ENCODE data around the gene HDAC4.

The HDAC4 gene

DNA sequence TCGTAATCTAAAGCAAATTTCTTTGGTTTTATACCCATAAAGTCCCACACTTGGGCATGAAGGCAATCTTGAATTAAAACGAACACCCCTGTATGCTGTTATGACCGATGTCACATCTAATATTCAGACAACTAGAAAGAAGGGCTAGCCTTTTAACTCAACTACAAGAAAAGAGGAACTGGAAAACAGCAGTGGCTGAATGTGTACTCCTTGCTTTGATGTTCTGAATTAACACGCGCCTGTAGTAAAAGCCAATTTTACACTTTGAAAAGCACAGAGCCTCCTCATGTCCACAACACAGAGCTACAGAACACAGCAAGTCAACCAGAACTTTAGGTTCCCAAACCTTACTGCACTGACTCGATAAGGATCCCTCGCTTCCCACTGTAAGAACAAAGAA is 147.6 kb downstream of the HDAC4 start:
- no peak overlapping the region for H3K4me3 ChIP-seq (ENCODE audit: control insufficient read depth, low read depth, low read length)
- no peak for DNase-seq (ENCODE audit: low read depth)
- TF ChIP-seq, protein P1, sequence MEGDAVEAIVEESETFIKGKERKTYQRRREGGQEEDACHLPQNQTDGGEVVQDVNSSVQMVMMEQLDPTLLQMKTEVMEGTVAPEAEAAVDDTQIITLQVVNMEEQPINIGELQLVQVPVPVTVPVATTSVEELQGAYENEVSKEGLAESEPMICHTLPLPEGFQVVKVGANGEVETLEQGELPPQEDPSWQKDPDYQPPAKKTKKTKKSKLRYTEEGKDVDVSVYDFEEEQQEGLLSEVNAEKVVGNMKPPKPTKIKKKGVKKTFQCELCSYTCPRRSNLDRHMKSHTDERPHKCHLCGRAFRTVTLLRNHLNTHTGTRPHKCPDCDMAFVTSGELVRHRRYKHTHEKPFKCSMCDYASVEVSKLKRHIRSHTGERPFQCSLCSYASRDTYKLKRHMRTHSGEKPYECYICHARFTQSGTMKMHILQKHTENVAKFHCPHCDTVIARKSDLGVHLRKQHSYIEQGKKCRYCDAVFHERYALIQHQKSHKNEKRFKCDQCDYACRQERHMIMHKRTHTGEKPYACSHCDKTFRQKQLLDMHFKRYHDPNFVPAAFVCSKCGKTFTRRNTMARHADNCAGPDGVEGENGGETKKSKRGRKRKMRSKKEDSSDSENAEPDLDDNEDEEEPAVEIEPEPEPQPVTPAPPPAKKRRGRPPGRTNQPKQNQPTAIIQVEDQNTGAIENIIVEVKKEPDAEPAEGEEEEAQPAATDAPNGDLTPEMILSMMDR (conservative IDR thresholded peaks at IDR 0.05; ENCODE audit: control insufficient read depth, insufficient read depth, low read depth, low read length) = no peak

GRCh38 chr2:239252801-239253200 is 148.0 kb downstream of the HDAC4 start:
- no peak overlapping the region for H3K4me3 ChIP-seq (ENCODE audit: control insufficient read depth, low read depth, low read length)
- DNase-seq (ENCODE audit: low read depth) = no peak
- TF ChIP-seq, protein P1 (conservative IDR thresholded peaks at IDR 0.05; ENCODE audit: control insufficient read depth, insufficient read depth, low read depth, low read length) = no peak

- H3K4me3 ChIP-seq (ENCODE audit: control insufficient read depth, low read depth, low read length) = no peak overlapping the region
- TF ChIP-seq, protein P1 (conservative IDR thresholded peaks at IDR 0.05; ENCODE audit: control insufficient read depth, insufficient read depth, low read depth, low read length) = no peak
- DNase-seq (ENCODE audit: low read depth) = no peak
Measured at GRCh38 chr2:239252393-239252792, 148.4 kb downstream of the HDAC4 start.

- no peak for DNase-seq (ENCODE audit: low read depth)
Measured at GRCh38 chr2:239251971-239252370, 148.8 kb downstream of the HDAC4 start.

DNA sequence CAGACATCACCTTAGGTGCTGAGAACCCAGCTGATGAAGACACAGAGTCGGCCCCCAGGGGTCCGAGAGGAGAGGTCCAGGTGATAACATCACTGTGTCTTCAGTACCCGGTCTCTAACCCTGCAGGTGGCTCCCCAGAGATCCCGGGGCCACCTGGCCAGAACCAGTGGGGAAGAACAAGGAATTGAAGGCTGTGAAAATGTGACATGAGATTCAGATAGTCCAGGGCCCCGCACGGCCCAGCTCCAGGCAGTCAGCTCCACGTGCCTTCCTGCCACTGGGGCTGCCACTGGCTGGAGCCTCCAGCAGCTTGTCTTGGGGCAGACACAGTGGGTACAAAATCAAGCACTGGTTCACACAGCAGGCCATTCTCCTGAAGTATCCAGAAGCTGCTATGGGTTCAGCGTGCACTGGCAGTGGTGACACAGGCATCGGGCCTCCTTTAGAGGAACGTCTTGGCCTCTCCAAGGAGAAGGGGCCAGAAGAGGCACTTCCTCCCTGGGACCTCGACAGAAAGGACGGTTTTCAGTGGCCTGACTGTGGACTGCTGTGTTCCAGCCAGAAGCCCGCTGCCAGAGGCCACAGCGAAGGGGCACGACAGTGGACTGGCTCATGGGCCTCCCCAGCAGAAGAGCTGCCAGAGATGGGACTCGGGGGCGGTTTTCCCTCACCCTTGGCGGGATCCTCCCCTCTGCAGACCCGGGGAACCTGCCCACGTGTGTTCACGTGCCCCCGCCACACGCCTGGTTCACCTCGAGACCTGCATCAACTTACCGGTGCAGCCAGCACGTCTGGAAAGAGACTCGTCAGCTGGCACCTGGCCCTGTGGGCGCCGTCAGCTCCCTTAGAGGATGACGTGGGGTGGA is 150.4 kb downstream of the HDAC4 start:
- no peak overlapping the region for H3K4me3 ChIP-seq (ENCODE audit: control insufficient read depth, low read depth, low read length)
- TF ChIP-seq, protein P1 (conservative IDR thresholded peaks at IDR 0.05; ENCODE audit: control insufficient read depth, insufficient read depth, low read depth, low read length) = no peak
- no peak for DNase-seq (ENCODE audit: low read depth)

More at GRCh38 chr2:239251971-239252370, 148.8 kb downstream of the HDAC4 start:
- TF ChIP-seq, protein P1 (conservative IDR thresholded peaks at IDR 0.05; ENCODE audit: control insufficient read depth, insufficient read depth, low read depth, low read length) = no peak
- H3K4me3 ChIP-seq (ENCODE audit: control insufficient read depth, low read depth, low read length) = no peak overlapping the region

DNA sequence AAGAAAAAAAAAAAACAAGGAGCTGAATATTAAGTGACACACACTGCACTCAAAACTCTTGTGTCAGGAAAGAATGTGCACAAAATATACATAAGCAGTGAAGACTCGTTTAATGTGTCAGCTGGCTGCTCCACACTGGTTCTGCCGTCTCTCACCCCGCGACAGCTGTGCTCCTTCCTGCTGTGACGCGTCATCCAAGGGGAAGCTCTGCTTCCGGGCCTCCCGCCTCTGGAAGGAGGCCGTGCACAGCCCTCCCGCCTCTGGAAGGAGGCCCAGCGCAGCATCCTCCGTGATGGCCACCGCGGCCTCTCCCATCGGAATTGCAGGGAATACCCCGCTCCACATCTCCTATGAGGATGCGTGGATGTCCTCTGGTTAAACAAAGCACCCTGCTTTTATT is 151.0 kb downstream of the HDAC4 start:
- H3K4me3 ChIP-seq (ENCODE audit: control insufficient read depth, low read depth, low read length) = no peak overlapping the region
- DNase-seq (ENCODE audit: low read depth) = peak; percentile 57
- TF ChIP-seq, protein P1 (conservative IDR thresholded peaks at IDR 0.05; ENCODE audit: control insufficient read depth, insufficient read depth, low read depth, low read length) = no peak

All from fibroblast of mammary gland (primary cell).